Loucy (cell line): ENCODE data around the gene DDR2.

ENCODE experiments used
- EZH2phosphoT487 ChIP-seq: fragments of 200-600 bp; IDR thresholded peaks from 2 replicates; pipeline ENCODE4 v1.6.1; 2018; ENCODE audit warnings: antibody characterized with exemption, mild to moderate bottlenecking, moderate library complexity, borderline replicate concordance
- TF ChIP-seq, protein P1 (sequence below): fragments of 200-600 bp; sonication (generic); conservative IDR thresholded peaks from 2 replicates; pipeline ENCODE4 v1.5.1; 2014; ENCODE audit warnings: mild to moderate bottlenecking, antibody characterized with exemption, low read length

DNA sequence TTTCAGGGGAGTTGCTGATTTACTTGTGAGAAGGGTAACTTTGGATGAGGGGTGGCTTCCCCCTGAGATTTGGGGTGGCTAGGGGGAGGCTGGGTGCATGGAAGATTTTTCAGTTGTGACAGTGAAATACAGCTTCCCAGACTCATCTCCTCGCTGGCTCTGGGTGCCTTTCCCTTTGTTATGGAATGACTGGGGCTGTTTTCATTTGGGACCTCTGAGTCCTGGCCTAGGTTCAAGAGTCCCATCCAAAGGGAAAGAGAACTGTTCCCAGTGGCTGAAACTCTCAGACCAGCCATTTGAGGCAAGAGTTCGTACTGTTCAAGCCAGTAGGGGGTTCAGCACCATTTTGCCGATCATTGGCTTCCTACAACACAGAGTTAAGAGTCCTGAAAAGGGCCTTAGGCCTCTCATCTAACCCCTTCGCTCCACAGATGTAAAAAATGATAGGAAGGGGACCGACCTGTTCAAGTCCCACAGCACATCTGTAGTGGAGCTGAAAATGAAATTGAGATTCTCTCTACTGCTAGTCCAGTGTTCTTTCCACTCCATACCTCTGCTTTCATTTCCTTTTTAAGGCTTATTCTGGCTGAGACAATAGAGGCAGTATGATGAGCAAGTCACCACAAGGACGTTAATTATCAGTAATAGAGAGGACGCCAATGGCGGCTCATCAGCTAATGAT lies 958 bp downstream of the DDR2 start:
- TF ChIP-seq, protein P1, sequence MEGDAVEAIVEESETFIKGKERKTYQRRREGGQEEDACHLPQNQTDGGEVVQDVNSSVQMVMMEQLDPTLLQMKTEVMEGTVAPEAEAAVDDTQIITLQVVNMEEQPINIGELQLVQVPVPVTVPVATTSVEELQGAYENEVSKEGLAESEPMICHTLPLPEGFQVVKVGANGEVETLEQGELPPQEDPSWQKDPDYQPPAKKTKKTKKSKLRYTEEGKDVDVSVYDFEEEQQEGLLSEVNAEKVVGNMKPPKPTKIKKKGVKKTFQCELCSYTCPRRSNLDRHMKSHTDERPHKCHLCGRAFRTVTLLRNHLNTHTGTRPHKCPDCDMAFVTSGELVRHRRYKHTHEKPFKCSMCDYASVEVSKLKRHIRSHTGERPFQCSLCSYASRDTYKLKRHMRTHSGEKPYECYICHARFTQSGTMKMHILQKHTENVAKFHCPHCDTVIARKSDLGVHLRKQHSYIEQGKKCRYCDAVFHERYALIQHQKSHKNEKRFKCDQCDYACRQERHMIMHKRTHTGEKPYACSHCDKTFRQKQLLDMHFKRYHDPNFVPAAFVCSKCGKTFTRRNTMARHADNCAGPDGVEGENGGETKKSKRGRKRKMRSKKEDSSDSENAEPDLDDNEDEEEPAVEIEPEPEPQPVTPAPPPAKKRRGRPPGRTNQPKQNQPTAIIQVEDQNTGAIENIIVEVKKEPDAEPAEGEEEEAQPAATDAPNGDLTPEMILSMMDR: no peak
- no peak for TF ChIP-seq EZH2phosphoT487
